GM18909 (cell line): ENCODE measurements around the gene CENPQ.
A peak's percentile ranks its signal among the peaks of the same experiment; 100 is the strongest.

Experiments used
- ATAC-seq: cut with Tn5 transposase; IDR thresholded peaks from one replicate; pipeline ENCODE4 v1.9.1; 2021; ENCODE audit warnings: mild to moderate bottlenecking; ENCODE audit not compliant: unreplicated experiment, poor library complexity

CENPQ gene

DNA sequence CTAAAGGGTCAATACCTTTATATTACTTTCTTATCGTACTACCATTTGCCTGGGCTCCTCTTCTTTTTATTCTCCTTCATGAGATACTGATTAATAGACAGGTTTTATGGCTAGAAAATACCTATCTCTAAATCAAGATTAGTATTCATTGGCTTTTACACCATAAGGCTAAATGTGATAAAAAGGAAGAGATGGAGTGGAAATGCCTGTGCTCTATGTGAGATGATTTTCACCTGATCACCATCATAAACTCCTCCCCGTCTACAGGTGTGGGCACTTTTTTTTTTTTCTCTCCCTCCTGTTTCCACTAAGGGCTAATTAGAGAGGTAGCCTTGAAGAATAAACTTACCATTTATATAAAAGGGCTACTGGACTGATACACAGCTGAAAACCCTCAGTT is 36.5 kb downstream of the CENPQ start, which contains the start of gene GLYATL3:
TSS of gene GLYATL3 (plus strand) at position 301 of the 400 bp plus-strand sequence. CDS start 12,068 bp downstream, outside the sequence.
- ATAC-seq, result no peak

DNA sequence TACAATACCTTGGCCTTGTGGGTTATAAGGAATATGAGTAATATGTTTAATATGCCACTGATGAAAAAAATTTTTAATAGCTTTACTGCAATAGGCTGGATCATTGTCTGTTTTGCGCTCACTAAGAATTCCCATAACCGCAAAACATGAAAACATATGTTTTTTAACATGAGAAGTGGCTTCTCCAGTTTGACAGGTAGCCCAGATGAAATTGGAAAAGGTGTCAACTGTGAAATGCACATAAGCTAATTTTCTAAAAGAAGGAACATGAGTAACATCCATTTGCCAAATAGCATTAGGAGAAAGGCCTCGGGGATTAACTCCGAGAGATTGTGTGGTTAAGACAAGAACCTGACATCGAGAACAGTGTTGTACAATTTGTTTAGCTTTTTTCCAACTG is 41.5 kb downstream of the CENPQ start:
- no peak for ATAC-seq

DNA sequence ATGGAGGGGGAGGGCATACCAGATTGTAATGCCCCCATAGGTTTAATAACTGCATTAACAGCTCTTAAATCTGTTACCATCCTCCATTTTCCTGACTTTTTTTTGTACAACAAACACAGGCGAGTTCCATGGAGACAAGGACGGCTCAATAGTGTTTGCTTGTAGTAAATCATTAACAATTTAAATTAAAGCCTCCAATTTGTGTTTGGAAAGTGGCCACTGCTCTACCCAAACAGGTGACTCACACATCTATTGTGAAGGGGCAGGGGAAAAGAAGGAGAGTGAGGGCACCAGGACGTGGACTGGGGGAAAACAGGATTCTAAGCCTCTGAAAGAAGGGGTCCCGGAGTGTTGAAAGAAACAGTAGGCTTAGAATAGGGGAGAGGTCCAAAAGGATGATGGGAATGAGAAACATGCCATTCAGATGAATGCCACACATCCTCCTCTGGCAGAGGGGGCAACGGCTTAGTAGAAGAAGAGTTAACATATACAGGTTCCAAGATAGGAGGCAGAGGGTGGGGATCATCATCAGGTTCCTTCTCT is 43.5 kb downstream of the CENPQ start:
- ATAC-seq, result no peak

DNA sequence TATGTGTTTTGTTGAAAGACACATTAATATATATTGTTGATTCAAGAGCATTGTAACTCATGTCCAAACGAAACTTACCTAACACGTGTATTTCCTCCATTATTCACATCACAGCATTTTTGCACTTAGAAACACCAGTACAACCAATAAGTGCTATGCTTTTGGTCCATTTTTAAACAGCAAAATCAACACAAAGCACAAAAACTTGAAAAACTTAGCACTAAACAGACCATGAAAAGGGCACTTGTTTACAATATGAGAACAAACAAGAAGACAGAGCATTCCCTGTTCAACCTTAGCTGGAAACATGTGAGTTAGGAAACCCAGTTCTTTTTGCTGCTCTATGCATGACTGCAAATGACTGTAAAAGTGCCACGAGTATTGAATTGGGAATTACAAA is 46.2 kb downstream of the CENPQ start:
- ATAC-seq, result no peak

DNA sequence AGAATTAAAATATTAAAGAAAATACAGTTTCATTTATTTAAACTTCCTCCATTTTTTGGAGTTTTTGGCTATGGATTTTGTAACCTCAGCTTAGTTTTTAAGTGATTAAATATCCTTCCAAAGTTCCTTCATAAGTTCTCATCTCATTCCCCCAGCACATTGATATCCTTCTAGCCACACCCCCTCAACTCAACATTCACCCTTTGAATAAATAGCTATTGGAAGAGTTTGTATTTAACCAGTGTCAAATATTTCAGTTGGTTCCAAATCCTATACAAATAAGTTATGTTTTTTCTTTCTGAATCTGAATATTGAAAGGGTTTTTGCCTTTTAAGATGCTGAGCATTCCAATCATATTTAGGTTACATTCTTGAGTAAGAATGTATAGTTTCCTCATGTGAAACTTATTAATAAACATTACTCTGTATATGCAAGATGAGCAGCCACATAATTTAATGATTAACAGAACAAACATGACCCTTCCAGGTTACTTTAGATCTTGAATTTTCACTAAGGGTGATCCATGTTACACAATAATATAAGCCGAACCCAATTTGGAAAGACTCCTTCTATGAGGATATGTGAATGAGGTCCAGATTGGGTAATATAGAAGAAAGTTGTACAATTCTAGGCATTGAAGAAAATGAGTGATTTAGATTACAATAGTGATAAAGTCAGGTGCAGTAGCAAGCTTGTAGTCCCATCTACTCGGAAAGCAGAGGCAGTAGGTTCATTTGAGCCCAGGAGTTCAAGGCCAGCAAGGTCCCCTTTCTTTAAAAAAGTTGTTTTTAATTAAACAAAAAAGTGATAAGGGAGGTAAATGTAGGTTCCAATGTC is 50.2 kb downstream of the CENPQ start:
- ATAC-seq, result no peak

DNA sequence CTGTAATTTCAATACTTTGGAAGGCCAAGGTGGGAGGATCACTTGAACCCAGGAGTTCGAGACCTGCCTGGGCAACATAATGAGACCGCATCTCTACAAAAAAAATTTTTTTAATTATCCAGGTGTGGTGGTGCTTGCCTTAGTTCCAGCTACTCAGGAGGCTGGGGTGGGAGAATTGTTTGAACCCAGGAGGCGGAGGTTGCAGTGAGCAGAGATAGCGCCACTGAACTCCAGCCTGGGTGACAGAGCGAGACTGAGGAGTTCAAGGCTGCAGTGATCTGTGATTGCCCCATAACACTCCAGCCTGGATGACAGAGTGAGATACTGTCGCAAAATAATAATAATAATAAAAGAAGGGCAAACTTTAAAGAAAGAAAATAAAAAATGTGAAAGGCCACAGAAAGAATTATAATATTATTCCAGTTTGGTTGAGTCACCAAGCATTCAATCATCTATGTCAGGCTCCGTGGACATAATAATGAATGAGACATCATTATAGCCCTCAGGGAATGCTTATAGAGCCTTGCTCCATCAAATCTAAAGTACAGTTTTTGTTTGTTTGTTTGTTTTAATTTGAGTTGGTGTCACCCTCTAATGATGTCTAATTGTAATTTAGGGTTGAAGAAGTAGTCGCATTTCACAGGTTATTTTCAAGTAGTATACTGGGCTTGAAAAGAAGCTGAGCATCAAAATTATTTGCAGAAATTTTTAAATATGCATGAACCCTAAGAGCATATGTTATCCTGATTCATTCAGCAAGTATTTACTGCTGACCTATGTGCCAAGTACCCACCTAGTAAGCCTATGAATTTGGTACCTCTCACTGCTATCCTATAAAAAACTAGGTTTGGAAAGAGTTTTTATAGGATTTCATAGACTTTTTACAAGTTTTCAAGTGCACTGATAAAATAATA is 51.7 kb downstream of the CENPQ start:
- no peak for ATAC-seq

DNA sequence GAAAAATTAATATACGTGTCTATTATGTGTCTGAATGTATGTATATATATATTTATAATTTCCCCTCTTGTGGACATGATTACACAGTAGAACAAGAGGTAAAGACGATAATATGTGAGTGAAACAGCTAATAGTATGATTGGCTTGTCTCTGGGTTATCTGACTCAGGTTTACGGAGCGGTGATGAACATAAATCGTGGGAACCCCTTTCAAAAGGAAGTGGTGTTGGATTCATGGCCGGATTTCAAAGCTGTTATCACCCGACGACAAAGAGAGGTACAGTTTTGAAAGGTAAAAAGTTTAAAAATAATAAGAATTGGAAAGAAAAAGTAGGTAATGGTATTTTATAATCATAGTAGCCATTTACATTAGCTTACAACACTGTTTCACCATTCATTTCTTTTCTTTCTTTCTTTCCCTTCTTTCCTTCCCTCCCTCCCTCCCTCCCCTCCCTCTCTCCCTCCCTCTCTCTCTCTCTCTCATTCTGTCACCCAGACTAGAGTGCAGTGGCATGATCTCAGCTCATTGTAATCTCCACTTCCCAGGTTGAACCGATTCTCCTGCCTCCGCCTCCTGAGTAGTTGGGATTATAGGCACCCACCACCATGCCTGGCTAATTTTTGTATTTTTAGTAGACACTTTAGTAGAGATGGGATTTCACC is 52.4 kb downstream of the CENPQ start:
- ATAC-seq, result no peak

DNA sequence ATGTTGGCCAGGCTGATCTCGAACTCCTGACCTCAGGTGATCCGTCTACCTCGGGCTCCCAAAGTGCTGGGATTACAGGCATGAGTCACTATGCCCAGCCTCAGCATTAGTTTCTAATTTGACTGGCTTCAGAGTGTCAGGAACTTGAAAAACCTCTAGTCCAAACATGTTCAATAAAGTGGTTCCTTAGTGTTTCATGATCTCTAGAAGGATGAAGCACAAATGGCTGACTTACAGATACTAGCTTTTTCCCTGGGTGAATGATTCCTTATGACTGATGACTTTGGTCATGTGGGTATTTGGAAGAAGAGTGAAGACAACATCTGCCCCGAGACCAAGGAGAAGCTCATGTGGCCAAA is 53.0 kb downstream of the CENPQ start:
- no peak for ATAC-seq

DNA sequence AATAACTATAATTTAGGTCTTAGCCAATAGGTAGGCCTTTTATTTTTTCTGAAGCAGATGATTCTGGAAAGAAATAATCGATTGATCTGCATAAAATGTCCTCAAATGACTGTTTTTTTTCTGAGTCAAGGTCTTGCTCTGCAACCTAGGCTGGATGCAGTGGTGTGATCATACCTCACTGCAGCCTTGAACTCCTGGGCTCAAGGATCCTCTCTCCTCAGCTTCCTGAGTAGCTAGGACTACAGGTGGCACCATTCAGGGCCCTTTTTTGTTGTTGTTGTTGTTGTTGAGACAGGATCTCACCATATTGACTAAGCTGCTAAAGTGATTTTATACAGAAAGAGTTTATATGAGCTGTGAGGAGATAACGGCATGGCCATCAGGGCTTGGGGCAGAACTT is 54.7 kb downstream of the CENPQ start:
- no peak for ATAC-seq

DNA sequence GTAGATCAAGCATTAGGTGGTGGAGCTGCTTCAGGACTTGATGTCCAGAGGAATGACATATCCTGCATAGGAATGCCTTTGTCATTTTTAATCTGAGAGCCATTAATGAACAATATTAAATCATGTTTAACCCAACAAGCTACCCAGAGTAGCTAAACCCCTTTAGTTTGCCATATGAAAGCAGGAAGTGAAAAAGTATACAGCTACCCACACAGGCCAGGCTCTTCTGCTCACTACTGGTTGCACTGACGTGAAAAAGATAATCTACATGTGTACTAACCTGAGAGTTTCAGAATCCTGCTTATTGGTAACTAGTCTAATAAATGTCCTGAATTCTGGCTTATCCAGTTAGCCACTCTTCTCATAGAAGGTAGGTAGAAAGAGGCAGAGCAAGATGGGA is 56.5 kb downstream of the CENPQ start:
- ATAC-seq, result peak; percentile 99

DNA sequence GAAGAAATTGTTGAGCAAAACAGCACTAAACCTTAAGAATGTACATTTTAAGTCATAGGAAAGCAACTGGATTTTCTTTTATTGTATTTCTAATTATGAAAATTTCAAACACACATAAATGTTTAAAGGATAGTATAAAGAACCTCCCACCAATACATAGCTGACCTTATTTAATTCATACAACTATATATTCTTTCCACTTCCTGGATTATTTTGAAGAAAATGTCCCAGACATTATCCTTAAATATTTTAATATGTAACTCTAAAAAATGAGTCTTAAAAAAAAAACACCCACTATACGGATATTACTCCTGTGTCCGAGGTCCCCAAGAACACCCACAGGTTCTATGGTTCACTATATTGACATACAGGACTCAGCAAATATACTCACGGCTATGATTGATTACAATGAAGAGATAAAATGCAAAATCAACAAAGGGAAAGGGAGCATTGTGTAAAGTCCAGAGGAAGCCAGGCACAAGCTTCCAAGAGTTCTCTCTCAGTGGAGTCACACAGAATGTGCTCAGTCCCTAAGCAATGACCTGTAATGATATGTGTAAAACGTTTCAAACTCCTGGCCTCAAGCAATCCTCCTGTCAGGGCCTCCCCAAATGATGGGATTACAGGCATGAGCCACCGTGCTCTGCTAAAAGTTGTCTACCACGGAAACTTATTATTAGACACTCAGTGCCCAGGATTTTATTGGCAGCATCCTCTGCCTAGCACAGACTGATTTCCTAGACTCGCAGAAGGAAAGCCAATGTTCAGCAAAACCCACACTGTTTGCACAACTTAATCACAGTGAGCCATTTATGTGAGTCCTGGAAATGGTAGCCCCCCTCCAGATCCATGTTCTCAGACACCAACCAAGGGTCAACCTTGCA is 59.8 kb downstream of the CENPQ start:
- ATAC-seq, result no peak

DNA sequence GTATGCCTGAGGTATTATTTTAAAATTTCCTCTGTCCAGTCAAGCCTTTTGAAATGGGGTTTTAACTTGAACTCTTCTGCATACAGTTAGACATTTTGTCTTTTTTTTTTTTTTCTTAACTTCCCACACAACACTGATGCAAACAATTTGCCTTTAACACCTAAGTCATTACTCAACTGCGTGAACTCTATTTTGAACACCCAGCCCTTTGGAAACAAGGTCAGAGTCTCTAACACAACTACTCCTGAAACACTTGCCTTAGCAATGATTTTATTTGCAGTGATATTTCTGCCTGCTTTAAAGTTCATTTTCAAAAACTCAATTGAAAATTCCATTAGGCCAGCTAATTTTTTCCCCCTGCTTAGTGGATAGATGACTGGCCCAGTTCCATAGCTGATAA is 60.7 kb downstream of the CENPQ start:
- ATAC-seq, result no peak

DNA sequence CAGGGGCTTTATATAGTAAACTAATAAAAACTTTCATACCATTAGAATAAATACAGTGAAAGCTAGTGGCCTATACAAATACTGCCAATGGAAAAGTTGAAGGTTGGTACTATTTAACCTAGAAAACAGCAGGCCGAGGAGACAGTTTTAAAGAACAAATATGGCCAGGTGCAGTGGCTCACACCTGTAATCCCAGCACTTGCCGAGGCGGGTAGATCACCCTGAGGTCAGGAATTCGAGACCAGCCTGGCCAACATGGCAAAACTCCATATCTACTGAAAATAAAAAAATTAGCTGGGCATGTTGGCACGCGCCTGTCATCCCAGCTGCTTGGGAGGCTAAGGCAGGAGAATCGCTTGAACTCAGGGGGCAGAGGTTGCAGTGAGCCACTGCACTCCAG is 61.4 kb downstream of the CENPQ start:
- no peak for ATAC-seq

DNA sequence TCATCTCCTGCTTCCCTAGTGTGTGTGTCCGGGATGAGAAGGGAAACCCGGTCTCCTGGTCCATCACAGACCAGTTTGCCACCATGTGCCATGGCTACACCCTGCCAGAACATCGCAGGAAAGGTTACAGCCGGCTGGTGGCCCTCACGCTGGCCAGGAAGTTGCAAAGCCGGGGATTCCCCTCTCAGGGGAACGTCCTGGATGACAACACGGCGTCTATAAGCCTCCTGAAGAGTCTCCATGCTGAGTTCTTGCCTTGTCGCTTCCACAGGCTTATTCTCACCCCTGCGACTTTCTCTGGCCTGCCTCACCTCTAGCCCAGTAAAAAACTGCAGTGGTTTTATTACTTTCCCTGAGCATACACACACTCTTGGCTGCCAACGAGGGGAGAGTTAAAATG is 63.4 kb downstream of the CENPQ start:
- ATAC-seq, result no peak

DNA sequence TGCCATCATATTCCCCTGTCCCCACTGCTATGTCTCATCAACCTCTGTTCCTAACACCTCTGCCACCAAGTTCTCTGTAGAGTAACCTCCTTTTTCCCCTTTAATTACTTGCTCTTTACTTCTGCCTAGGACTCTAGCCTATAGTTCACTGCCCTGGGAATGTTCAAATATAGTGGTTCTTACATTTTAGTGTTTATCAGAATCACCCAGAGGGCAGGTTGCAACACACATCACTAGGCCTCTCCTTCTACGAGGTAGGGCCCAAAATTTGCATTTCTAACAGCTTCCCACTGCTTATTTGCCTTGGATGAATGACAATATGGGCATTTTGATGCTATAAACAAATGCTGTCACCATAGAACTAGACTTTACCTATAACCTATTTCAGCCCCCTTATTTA is 64.2 kb downstream of the CENPQ start:
- ATAC-seq, result no peak

DNA sequence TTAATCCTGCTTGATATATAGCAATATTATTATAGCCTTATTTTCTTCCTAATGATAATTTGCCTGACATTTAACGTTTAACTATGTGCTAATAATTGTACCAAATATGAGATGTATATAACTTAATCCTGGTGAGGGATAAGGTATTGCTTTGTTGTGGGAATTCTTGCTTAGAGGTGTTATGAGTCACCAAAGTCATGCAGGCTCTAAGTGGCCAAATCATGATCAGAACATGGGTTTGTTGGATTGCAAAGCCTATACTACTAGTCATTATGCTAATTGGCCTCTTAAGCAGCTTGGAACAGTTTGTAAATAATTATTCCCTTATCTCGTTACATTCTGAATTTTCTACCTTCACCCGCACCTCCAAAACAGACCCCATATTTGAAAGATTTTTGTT is 65.4 kb downstream of the CENPQ start:
- no peak for ATAC-seq

DNA sequence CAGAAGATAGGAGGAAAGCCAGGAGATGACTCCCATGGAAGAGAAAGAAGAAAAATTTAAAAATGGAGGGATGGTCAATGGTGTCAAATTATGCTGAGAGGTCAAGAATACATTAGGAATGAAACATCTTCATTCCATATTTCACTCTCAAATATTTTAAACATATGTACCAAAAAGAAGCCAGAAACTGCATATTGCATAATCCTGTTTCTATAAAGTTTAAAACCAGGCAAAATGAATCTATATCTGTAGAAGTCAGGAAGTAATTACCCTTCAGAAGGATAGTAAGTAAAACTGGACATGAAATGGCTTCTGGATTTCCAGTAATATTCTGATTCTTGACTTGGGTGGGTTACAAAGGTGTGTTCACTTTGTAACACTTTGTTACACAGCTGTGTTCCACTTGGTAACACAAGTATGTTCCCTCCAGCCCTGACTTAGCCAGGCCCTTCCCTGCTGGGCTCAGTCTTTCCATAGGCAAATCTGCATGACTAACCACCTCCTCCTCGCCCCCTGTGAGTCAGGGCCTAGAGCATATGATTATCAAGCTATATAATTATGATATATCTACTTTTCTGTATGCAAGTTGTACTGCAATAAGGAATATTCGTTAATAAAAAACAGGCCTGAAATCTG is 67.1 kb downstream of the CENPQ start:
- no peak for ATAC-seq

DNA sequence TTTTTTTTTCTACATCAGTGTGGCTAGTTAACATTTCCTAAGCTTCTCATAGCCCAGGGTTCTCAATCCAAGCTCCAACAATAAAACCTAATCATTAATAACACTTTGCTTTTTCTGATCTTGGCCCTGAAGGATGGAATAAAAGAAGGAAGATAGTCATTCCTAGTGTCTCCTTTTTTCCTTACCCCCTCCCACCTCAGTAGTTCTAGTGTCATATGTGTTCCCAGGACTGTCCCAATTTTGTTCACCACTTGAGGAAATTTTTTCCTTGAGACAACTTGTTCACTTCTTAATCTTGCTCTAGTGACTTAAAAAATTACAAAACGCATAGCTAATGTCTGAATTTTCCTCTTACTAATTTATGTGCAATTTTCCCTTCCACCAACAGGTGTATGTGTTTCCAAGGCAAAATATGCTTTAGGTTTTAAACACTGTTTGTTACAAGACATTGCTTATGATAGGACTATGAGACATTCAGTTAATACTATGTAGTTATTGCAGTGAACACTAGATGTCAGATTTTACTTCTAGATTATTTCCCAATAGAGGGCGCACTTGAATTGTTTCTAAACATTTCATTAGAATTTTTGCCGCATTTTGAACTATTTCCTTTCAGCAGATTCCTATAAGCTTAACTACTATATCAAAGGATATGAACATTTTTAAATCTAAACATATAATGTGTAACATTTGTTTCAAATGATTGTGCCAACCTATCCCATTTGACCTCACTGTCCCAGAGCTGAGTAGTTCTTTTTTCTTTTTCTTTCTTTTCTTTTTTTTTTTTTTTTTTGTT is 68.8 kb downstream of the CENPQ start:
- ATAC-seq, result peak; percentile 95
